ENCODE measurements around the gene UBE2F.
A peak's percentile ranks its signal among the peaks of the same experiment; 100 is the strongest.
"Not testable (repeated sequence)": the region's sequence is repeated elsewhere in the genome, so short reads cannot be mapped to it uniquely, and the experiment has no call there.

Gene UBE2F

GRCh38 chr2:237962432-237963084, 4.3 kb upstream of the UBE2F start:
- FAIRE-seq: no peak
- no peak for TF ChIP-seq POLR2A (IDR thresholded peaks at IDR 0.05; ENCODE audit: low read depth, low read length)
- DNase-seq (ENCODE audit: insufficient read length, low spot score): no peak

GRCh38 chr2:237963490-237963991, 3.3 kb upstream of the UBE2F start:
- DNase-seq (ENCODE audit: insufficient read length, low spot score); FAIRE-seq: not testable (repeated sequence)

GRCh38 chr2:237964194-237964577, 2.6 kb upstream of the UBE2F start:
- DNase-seq (ENCODE audit: insufficient read length, low spot score) (no peak), FAIRE-seq (no peak)
- TF ChIP-seq POLR2A (IDR thresholded peaks at IDR 0.05; ENCODE audit: low read depth, low read length): no peak

- FAIRE-seq: no peak
- no peak for TF ChIP-seq POLR2A (IDR thresholded peaks at IDR 0.05; ENCODE audit: low read depth, low read length)
These were observed 2.0 kb upstream of the UBE2F start for GRCh38 chr2:237964578-237965404.

GRCh38 chr2:237965844-237966243, 970 bp upstream of the UBE2F start:
- FAIRE-seq; DNase-seq (ENCODE audit: insufficient read length, low spot score): not testable (repeated sequence)

More at GRCh38 chr2:237964578-237965404, 2.0 kb upstream of the UBE2F start:
- DNase-seq (ENCODE audit: insufficient read length, low spot score): no peak

- no peak for FAIRE-seq
- no peak for DNase-seq (ENCODE audit: insufficient read length, low spot score)
- TF ChIP-seq POLR2A (IDR thresholded peaks at IDR 0.05; ENCODE audit: low read depth, low read length): no peak
These were observed 607 bp upstream of the UBE2F start for GRCh38 chr2:237966250-237966564.

- DNase-seq (ENCODE audit: insufficient read length, low spot score): peak; percentile 52
- no peak for FAIRE-seq
- no peak for TF ChIP-seq POLR2A (IDR thresholded peaks at IDR 0.05; ENCODE audit: low read depth, low read length)
These were observed 693 bp downstream of the UBE2F start for GRCh38 chr2:237967463-237967951.

GRCh38 chr2:237968048-237968862, 1.4 kb downstream of the UBE2F start:
- FAIRE-seq: no peak
- TF ChIP-seq POLR2A (IDR thresholded peaks at IDR 0.05; ENCODE audit: low read depth, low read length): no peak
- DNase-seq (ENCODE audit: insufficient read length, low spot score): no peak

- no peak for DNase-seq (ENCODE audit: insufficient read length, low spot score)
- no peak for TF ChIP-seq POLR2A (IDR thresholded peaks at IDR 0.05; ENCODE audit: low read depth, low read length)
- FAIRE-seq: no peak
These were observed 4.8 kb downstream of the UBE2F start for GRCh38 chr2:237971661-237972060.

- TF ChIP-seq POLR2A (IDR thresholded peaks at IDR 0.05; ENCODE audit: low read depth, low read length): no peak
- no peak for FAIRE-seq
- DNase-seq (ENCODE audit: insufficient read length, low spot score): no peak
These were observed 5.4 kb downstream of the UBE2F start for GRCh38 chr2:237972211-237972610.

GRCh38 chr2:237972936-237973335, 6.1 kb downstream of the UBE2F start:
- DNase-seq (ENCODE audit: insufficient read length, low spot score) (no peak), FAIRE-seq (no peak)
- no peak for TF ChIP-seq POLR2A (IDR thresholded peaks at IDR 0.05; ENCODE audit: low read depth, low read length)

- no peak for FAIRE-seq
- TF ChIP-seq POLR2A (IDR thresholded peaks at IDR 0.05; ENCODE audit: low read depth, low read length): no peak
- DNase-seq (ENCODE audit: insufficient read length, low spot score): no peak
These were observed 10.6 kb downstream of the UBE2F start for GRCh38 chr2:237977380-237977779.

GRCh38 chr2:237978058-237978712, 11.4 kb downstream of the UBE2F start:
- FAIRE-seq (no peak), DNase-seq (ENCODE audit: insufficient read length, low spot score) (no peak)
- TF ChIP-seq POLR2A (IDR thresholded peaks at IDR 0.05; ENCODE audit: low read depth, low read length): no peak

GRCh38 chr2:237979331-237979730, 12.5 kb downstream of the UBE2F start:
- no peak for DNase-seq (ENCODE audit: insufficient read length, low spot score)
- no peak for TF ChIP-seq POLR2A (IDR thresholded peaks at IDR 0.05; ENCODE audit: low read depth, low read length)
- FAIRE-seq: no peak

All from H54 (cell line).